Right forelimb (tissue), 1 donor: ENCODE measurements around the gene LRRC10.
A peak's percentile ranks its signal among the peaks of the same experiment; 100 is the strongest.
"Not testable (repeated sequence)": the region's sequence is repeated elsewhere in the genome, so short reads cannot be mapped to it uniquely, and the experiment has no call there.

Experiments
- DNase-seq: peaks from one replicate; pipeline ENCODE4 v3.0.0-alpha.2; 2018

Gene LRRC10

GRCh38 chr12:69616025-69616424, 5.3 kb upstream of the LRRC10 start:
- DNase-seq, result no peak

GRCh38 chr12:69613351-69613750, 2.6 kb upstream of the LRRC10 start:
- no peak for DNase-seq

GRCh38 chr12:69610126-69610525, 581 bp downstream of the LRRC10 start:
- DNase-seq, result no peak

- DNase-seq, result no peak
Observed at GRCh38 chr12:69608114-69608513, 2.6 kb downstream of the LRRC10 start.

GRCh38 chr12:69604275-69604674, 6.4 kb downstream of the LRRC10 start:
- DNase-seq, result not testable (repeated sequence)

- not testable (repeated sequence) for DNase-seq
Observed at GRCh38 chr12:69603556-69603955, 7.2 kb downstream of the LRRC10 start.

GRCh38 chr12:69602954-69603353, 7.8 kb downstream of the LRRC10 start:
- no peak for DNase-seq

GRCh38 chr12:69601962-69602685, 8.6 kb downstream of the LRRC10 start:
- no peak for DNase-seq

GRCh38 chr12:69600804-69601203, 9.9 kb downstream of the LRRC10 start:
- no peak for DNase-seq

GRCh38 chr12:69598174-69598753, 12.4 kb downstream of the LRRC10 start:
- DNase-seq, result no peak

- DNase-seq, result no peak
Observed at GRCh38 chr12:69595689-69596088, 15.0 kb downstream of the LRRC10 start.

GRCh38 chr12:69589082-69589481, 21.6 kb downstream of the LRRC10 start:
- no peak for DNase-seq

- DNase-seq, result no peak
Observed at GRCh38 chr12:69588527-69588926, 22.2 kb downstream of the LRRC10 start.

- peak; percentile 97 for DNase-seq
Observed at GRCh38 chr12:69585189-69586062, 25.3 kb downstream of the LRRC10 start, which contains the start of gene CCT2. TSS of gene CCT2 (plus strand) at chr12:69585459. CDS start at chr12:69585522, 63 bp downstream.

- DNase-seq, result no peak
Observed at GRCh38 chr12:69583203-69583602, 27.5 kb downstream of the LRRC10 start.

GRCh38 chr12:69580074-69580473, 30.6 kb downstream of the LRRC10 start:
- no peak for DNase-seq

GRCh38 chr12:69579029-69579428, 31.7 kb downstream of the LRRC10 start:
- DNase-seq, result no peak

GRCh38 chr12:69578283-69578682, 32.4 kb downstream of the LRRC10 start:
- no peak for DNase-seq

GRCh38 chr12:69575346-69575745, 35.4 kb downstream of the LRRC10 start:
- DNase-seq, result no peak

GRCh38 chr12:69570545-69571399, 39.9 kb downstream of the LRRC10 start:
- DNase-seq, result no peak

GRCh38 chr12:69570000-69570516, 40.6 kb downstream of the LRRC10 start:
- DNase-seq, result no peak

GRCh38 chr12:69569236-69569635, 41.5 kb downstream of the LRRC10 start:
- DNase-seq, result no peak
